Suprapubic skin (tissue), 4 donors: Measurements from ENCODE around the gene SNX21. TPM values are rescaled to one million over a fixed set of nuclear protein-coding genes. Genes with fewer than 3 reads are reported as not detected.

Source experiments
- DNase-seq, 2 donors: peaks; one replicate each; pipeline ENCODE4 v3.0.0-alpha.2; 2019; ENCODE audit warnings: low spot score in 2 of 2
- H3K27ac ChIP-seq: fragments of 200-600 bp; sonication (generic); one replicate; pipeline ENCODE4 v1.5.1; 2019
- H3K27me3 ChIP-seq: fragments of 200-600 bp; sonication (generic); one replicate; pipeline ENCODE4 v1.5.1; 2019
- H3K36me3 ChIP-seq: fragments of 200-600 bp; sonication (generic); one replicate; pipeline ENCODE4 v1.5.1; 2019
- H3K4me1 ChIP-seq: fragments of 200-600 bp; sonication (generic); one replicate; pipeline ENCODE4 v1.5.1; 2019
- H3K4me3 ChIP-seq: fragments of 200-600 bp; sonication (generic); one replicate; pipeline ENCODE4 v1.5.1; 2019; ENCODE audit warnings: mild to moderate bottlenecking
- H3K9me3 ChIP-seq: fragments of 200-600 bp; sonication (generic); one replicate; pipeline ENCODE4 v1.5.1; 2019
- CTCF ChIP-seq, 2 donors: fragments of 200-600 bp in 1 of 2; fragments of 450-650 bp in 1 of 2; sonication (generic) in 1 of 2; IDR thresholded peaks; one replicate each; pipeline ENCODE4 v1.5.1; 2016 to 2019; ENCODE audit warnings: antibody characterized with exemption in 2 of 2, mild to moderate bottlenecking in 1 of 2, moderate library complexity in 1 of 2
- EP300 ChIP-seq: sonication (generic); formaldehyde crosslinking; IDR thresholded peaks from one replicate; pipeline ENCODE4 v1.6.1; 2017; ENCODE audit warnings: antibody characterized with exemption
- POLR2A ChIP-seq, 2 donors: fragments of 450-650 bp; IDR thresholded peaks; one replicate each; pipeline ENCODE4 v1.6.1; 2017; ENCODE audit warnings: antibody characterized with exemption in 2 of 2, mild to moderate bottlenecking in 2 of 2, moderate library complexity in 2 of 2
- POLR2AphosphoS5 ChIP-seq, 3 donors: sonication (generic); formaldehyde crosslinking; IDR thresholded peaks; one replicate each; pipeline ENCODE4 v1.6.1; 2017; ENCODE audit warnings: antibody characterized with exemption in 3 of 3
- WGBS: methylation state at CpG from one replicate; pipeline ENCODE4 v1.1.5; 2018; 5-methylcytosine and 5-hydroxymethylcytosine counted together
- total RNA-seq, 4 donors: library from RNA; depleted of rRNA; stranded (reverse); fragments of >200 nt; gene quantifications; one replicate each; pipeline ENCODE4 v1.1.0, GENCODE V29; 2016

SNX21 gene
- total RNA-seq, 4 donors from 2014 or later = 106 to 161 (median 143) TPM

GRCh38 chr20:45878076-45878761 is 44.6 kb downstream of the SNX21 start:
- no peak for DNase-seq
- no peak overlapping the region for H3K27ac ChIP-seq

GRCh38 chr20:45880988-45881788 is 47.6 kb downstream of the SNX21 start, which contains the start of gene ZSWIM1:
Gene ZSWIM1 (plus strand): TSS chr20:45881227. CDS start chr20:45882593, 1,366 bp downstream.
- 1% methylated on average over 19 of the region's 23 CpGs for WGBS
- TF ChIP-seq CTCF (IDR thresholded peaks at IDR 0.05) = no peak
- TF ChIP-seq POLR2AphosphoS5 (IDR thresholded peaks at IDR 0.05) = peak in 1 of 3 donors; percentile 74
- TF ChIP-seq POLR2A (IDR thresholded peaks at IDR 0.05) = peak; percentile 21 to 60
- TF ChIP-seq EP300 = no peak
- Histone ChIP-seq H3K36me3 (peaks cover 39% of the 10 kb centered on the region), H3K4me1 (peaks cover 28% of the 10 kb centered on the region), H3K9me3 (no peaks in the 10 kb centered on the region), H3K27me3 (no peaks in the 10 kb centered on the region), H3K4me3 (peak within 1 kb of the TSS; percentile 54), H3K27ac (peak within 1 kb of the TSS; percentile 76)
- DNase-seq = peak; percentile 100

More at GRCh38 chr20:45878076-45878761, 44.6 kb downstream of the SNX21 start:
- Histone ChIP-seq H3K27me3 (no peaks in the 10 kb centered on the region), H3K9me3 (no peaks in the 10 kb centered on the region), H3K4me1 (peaks cover 24% of the 10 kb centered on the region), H3K36me3 (peaks cover 25% of the 10 kb centered on the region), H3K4me3 (no peak overlapping the region)
- WGBS = 71% methylated on average over 13 of the region's 13 CpGs
- TF ChIP-seq EP300 = no peak
- TF ChIP-seq POLR2A (IDR thresholded peaks at IDR 0.05) = no peak
- TF ChIP-seq CTCF (IDR thresholded peaks at IDR 0.05) = no peak
- no peak for TF ChIP-seq POLR2AphosphoS5 (IDR thresholded peaks at IDR 0.05)

GRCh38 chr20:45882469-45883099 is 49.0 kb downstream of the SNX21 start:
- peaks cover 48% of the 10 kb centered on the region for H3K36me3 ChIP-seq
- 86% methylated on average over 4 of the region's 4 CpGs for WGBS

GRCh38 chr20:45883100-45883469 is 49.5 kb downstream of the SNX21 start:
- Histone ChIP-seq H3K27me3 (no peaks in the 10 kb centered on the region), H3K36me3 (peaks cover 44% of the 10 kb centered on the region), H3K4me1 (peaks cover 28% of the 10 kb centered on the region), H3K9me3 (no peaks in the 10 kb centered on the region), H3K27ac (no peak overlapping the region), H3K4me3 (no peak overlapping the region)
- 87% methylated on average over 8 of the region's 9 CpGs for WGBS
- DNase-seq = no peak
- no peak for TF ChIP-seq POLR2A (IDR thresholded peaks at IDR 0.05)
- TF ChIP-seq CTCF (IDR thresholded peaks at IDR 0.05) = no peak
- no peak for TF ChIP-seq EP300
- TF ChIP-seq POLR2AphosphoS5 (IDR thresholded peaks at IDR 0.05) = no peak

More at GRCh38 chr20:45882469-45883099, 49.0 kb downstream of the SNX21 start:
- TF ChIP-seq EP300 (no peak), POLR2AphosphoS5 (IDR thresholded peaks at IDR 0.05) (no peak), CTCF (IDR thresholded peaks at IDR 0.05) (no peak)
- H3K4me1 ChIP-seq = peaks cover 28% of the 10 kb centered on the region
- H3K27me3 ChIP-seq = no peaks in the 10 kb centered on the region
- H3K9me3 ChIP-seq = no peaks in the 10 kb centered on the region
- no peak for DNase-seq
- H3K27ac ChIP-seq = no peak overlapping the region
- H3K4me3 ChIP-seq = no peak overlapping the region
